Fibroblast of the aortic adventitia (primary cell): ENCODE measurements around the gene RAD51B. TPM values are rescaled to one million over a fixed set of nuclear protein-coding genes. Genes with fewer than 3 reads are reported as not detected.
A peak's percentile ranks its signal among the peaks of the same experiment; 100 is the strongest.

ENCODE experiments used
- DNase-seq: peaks from one replicate; pipeline ENCODE4 v3.0.0-alpha.2; 2010; ENCODE audit warnings: low read depth
- H3K4me3 ChIP-seq: 2 replicates; pipeline ENCODE4 v1.5.1; 2011; ENCODE audit warnings: low read depth, mild to moderate bottlenecking, control low read depth, low read length, moderate library complexity
- total RNA-seq: library from RNA; depleted of rRNA; stranded (reverse); fragments of >200 nt; gene quantifications from 2 replicates; pipeline ENCODE4 v1.2.3, GENCODE V29; 2012; ENCODE audit warnings: low replicate concordance
- TF ChIP-seq, protein P1 (sequence below): IDR thresholded peaks from 2 replicates; pipeline ENCODE4 v1.5.1; 2011; ENCODE audit warnings: mild to moderate bottlenecking, low read length, control low read depth, inconsistent platforms; ENCODE audit not compliant: insufficient read depth

The RAD51B gene
- total RNA-seq, 1 donor = 28.7 TPM

DNA sequence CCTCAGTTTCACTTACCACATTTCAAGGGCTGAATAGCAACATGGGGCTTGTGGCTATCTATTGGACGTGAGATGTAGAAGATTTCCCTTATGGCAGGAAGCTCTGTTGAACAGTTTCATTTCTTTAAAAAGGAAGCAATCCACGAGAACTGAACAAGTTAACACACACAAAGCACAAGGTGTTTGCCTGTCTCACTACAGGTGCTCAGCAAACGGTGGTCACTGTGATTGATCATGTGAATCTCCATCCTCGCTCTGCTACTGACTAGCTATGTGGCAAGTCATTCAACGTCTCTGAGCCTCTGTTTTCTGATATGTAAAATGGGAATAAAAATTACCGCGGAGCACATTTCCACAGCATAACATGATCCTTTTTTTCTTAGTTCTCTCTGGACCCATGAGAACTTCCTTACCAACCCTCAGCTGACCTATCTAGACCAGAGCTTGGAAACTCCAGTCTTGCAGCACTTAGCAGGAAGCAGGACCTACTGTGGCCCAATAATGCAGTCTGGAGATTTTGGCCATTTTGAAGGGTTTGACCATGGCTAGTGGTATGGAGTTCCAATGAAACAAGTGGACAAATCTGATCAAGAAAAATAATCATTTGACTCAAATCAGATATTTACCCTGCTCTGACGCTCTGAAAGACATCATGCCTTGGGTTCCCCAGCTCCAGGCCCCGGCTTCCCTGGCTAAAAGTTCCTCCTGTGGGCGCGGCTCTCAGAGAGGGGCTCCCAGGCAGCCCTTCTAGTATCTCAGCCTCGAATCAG lies 694.4 kb downstream of the RAD51B start:
- TF ChIP-seq, protein P1, sequence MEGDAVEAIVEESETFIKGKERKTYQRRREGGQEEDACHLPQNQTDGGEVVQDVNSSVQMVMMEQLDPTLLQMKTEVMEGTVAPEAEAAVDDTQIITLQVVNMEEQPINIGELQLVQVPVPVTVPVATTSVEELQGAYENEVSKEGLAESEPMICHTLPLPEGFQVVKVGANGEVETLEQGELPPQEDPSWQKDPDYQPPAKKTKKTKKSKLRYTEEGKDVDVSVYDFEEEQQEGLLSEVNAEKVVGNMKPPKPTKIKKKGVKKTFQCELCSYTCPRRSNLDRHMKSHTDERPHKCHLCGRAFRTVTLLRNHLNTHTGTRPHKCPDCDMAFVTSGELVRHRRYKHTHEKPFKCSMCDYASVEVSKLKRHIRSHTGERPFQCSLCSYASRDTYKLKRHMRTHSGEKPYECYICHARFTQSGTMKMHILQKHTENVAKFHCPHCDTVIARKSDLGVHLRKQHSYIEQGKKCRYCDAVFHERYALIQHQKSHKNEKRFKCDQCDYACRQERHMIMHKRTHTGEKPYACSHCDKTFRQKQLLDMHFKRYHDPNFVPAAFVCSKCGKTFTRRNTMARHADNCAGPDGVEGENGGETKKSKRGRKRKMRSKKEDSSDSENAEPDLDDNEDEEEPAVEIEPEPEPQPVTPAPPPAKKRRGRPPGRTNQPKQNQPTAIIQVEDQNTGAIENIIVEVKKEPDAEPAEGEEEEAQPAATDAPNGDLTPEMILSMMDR = no peak
- DNase-seq = no peak
- no peak overlapping the region for H3K4me3 ChIP-seq

DNA sequence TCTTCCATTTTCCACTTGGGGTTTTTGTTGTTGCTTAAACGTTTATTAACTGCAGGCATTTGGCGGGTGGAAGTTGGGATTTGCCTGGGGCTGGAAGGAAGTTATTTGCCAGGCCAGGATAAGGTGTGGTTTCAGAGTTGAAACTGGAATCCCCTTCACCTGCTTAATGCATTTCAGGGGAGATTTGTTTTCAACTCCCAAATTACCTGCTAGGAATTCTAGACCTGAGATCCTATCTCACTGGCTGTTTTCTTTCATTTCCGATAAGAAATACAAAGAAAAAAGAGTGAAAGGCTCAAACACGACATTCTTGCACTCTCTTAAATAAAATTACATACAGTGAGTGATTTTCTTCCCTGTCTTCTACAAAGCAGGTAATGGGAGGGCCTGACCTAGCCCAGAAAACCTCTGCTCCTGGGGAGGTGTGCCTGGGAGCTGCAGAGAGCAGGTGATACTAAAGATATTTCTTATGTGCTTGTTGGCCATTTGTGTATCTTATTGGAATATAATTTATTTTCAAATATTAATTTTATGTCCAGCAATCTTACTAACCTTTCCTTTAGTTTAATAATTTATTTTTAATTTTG lies 695.1 kb downstream of the RAD51B start:
- DNase-seq = no peak
- no peak overlapping the region for H3K4me3 ChIP-seq
- TF ChIP-seq, protein P1 = no peak

DNA sequence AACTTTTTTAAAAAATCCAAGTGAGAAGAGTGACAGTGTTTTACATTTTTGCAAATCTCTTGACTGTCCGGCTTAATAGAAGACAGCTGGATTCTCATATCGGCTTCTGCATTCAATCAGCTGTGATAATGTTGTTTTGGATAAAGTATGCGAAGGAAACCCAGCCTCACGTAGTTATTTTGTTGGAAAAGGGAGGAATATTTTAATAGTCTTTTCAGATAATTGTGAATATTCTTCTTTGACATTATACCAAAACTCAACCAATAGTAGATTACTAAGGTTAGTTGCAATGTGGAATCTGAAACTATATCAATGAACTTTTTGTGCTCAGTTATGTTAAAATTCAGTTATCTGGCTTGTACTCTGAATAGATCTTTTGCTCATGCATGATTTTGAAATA lies 696.8 kb downstream of the RAD51B start:
- DNase-seq = peak; percentile 32

DNA sequence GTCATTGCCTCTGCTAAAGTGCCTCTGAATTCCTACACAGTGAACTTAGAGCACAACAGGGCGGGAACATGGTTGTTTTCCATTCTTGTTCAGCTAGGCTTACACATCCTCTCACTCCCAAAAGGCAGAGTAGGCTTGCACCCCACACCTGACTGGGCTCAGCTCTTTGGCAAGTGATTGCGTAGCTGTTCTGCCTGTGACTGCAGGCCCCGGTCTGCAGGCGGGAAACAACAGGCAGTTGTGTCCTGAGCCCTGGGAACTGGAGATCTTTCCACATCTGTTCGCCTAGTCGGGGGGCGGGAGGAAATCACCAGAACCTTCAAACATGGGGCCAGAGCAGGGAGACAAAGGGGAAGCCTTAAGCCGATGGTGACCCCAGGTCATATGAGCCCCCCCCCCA lies 698.6 kb downstream of the RAD51B start:
- DNase-seq = no peak
- H3K4me3 ChIP-seq = no peak overlapping the region
- TF ChIP-seq, protein P1 = no peak

More for the DNA sequence above, 696.8 kb downstream of the RAD51B start:
- TF ChIP-seq, protein P1 = no peak
- no peak overlapping the region for H3K4me3 ChIP-seq

DNA sequence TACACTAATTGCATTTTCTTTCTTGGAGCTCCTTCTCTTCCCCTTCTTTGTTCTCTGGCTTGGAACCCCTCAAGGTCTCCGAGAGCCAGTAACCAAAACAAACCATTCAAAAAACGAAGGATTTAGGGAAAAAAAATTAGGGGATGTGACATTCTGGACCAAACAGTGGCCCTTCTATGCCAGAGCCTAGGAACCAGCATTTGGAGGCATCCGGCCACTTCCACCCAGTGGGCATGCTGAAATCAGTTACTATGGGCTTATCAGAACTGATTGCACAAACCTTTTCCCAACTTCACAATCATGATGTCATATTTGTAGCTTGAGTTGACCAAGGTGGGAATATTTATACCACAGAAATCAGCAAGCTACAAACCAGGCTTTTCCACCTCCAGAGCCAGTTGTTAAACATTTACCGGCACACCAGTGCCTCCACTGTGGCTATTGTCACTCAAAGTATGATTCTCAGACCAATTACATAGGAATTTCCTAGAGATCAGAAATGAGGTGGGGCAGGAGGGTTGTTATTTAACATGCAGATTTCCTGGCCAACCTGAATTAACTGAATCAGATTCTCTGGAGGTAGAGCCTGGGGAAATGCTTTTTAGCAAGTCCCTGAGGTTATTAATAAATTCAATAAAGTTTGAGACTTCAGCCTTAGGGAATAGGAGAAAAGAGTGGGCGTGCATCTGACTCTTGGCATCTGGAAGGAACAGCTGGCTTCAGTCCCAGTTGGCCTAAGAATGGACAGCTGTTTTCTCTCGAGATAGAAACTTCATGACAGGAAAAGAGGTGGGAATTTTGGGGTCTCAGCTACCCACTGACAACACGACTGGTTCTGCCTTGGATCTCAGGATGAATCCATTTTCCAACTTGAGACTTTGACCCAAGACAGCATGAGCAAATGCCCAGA lies 699.4 kb downstream of the RAD51B start:
- DNase-seq = peak; percentile 80
- TF ChIP-seq, protein P1 = no peak
- H3K4me3 ChIP-seq = no peak overlapping the region

DNA sequence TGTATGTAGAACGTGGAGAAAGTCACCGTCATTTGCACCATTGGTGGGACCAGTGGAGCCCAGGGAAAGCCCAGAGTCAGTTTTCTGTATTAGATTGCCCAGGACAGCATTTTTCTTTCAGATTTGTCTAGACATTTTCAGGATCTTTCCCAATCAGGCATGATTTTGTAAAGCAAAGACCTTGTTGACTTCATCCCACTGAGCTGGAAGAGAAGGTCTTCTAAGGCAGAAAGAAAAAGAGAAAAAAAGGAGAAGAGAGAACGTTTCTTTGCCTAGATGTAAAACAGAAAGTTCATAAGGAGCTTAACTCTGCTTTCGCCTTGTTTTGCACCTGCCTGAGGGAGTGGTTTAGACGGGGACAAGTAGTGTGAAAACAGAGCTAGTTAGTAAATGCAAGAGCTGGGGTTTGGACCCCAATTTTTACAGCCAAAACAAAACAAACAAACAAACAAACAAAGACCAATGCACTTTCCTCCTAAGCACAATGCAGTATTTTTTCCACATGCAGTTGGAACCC lies 700.1 kb downstream of the RAD51B start:
- TF ChIP-seq, protein P1 = no peak
- no peak overlapping the region for H3K4me3 ChIP-seq
- peak; percentile 45 for DNase-seq
